WI38 (cell line): ENCODE measurements around the gene IGFBP2.

Experiments used
- H3K4me3 ChIP-seq: 2 replicates; pipeline ENCODE4 v1.5.1; 2011; ENCODE audit warnings: low read depth, mild to moderate bottlenecking, control low read depth, low read length
- TF ChIP-seq, protein P1 (sequence below): IDR thresholded peaks from 2 replicates; pipeline ENCODE4 v1.5.1; 2012; ENCODE audit warnings: low read depth, mild to moderate bottlenecking, control low read depth, low read length

Gene IGFBP2

DNA sequence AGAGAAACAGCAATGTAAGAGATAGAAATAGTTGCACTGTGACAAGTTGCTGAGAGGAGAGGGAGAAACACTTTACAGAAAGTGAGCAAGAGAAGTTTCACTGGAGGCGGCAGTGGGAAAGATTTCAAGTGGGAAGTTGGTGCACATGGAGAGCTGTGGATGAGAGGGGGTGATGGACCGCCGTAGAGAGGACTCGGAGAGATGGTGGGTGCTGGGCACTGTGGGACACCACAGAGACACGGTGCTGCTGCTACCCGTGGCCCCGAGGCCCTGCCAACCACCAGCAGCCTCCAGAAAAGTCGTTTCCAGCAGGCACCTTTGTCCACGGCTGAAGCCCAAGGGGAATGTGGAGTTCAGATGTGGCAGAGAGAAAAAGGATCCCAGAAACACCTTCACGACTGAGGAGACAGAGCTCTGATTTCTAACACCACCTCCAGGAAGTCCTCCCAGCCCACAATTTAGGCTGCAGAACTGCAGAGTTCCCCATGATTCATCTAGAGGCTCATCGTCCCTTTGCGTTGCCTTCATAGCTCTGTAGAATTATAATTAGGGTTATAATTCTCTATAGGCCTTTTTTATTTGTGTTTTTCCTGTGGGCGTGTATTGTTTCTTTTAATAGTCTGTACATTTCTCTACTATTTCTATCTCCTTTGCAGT lies 15.9 kb upstream of the IGFBP2 start:
- H3K4me3 ChIP-seq = no peak overlapping the region
- TF ChIP-seq, protein P1, sequence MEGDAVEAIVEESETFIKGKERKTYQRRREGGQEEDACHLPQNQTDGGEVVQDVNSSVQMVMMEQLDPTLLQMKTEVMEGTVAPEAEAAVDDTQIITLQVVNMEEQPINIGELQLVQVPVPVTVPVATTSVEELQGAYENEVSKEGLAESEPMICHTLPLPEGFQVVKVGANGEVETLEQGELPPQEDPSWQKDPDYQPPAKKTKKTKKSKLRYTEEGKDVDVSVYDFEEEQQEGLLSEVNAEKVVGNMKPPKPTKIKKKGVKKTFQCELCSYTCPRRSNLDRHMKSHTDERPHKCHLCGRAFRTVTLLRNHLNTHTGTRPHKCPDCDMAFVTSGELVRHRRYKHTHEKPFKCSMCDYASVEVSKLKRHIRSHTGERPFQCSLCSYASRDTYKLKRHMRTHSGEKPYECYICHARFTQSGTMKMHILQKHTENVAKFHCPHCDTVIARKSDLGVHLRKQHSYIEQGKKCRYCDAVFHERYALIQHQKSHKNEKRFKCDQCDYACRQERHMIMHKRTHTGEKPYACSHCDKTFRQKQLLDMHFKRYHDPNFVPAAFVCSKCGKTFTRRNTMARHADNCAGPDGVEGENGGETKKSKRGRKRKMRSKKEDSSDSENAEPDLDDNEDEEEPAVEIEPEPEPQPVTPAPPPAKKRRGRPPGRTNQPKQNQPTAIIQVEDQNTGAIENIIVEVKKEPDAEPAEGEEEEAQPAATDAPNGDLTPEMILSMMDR = no peak

DNA sequence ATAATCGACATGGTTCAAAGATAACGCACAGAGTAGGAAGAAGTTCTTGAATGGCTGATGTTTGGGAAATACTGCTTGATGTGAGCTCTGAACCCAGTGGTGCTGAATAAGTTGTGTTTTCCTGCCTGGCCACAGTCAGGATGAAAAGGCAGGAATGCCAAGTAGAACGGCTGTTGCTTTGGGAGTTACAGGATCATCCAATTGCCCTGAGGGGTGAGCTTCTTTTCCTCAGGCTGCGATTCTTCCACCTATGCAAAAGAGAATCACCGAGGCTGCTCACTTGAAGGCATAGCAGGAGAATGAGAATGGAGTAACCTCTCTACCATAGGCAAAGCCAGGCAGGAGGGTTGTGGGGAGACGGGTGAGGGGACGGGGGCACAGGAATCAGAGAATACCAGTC lies 14.4 kb upstream of the IGFBP2 start:
- no peak overlapping the region for H3K4me3 ChIP-seq

DNA sequence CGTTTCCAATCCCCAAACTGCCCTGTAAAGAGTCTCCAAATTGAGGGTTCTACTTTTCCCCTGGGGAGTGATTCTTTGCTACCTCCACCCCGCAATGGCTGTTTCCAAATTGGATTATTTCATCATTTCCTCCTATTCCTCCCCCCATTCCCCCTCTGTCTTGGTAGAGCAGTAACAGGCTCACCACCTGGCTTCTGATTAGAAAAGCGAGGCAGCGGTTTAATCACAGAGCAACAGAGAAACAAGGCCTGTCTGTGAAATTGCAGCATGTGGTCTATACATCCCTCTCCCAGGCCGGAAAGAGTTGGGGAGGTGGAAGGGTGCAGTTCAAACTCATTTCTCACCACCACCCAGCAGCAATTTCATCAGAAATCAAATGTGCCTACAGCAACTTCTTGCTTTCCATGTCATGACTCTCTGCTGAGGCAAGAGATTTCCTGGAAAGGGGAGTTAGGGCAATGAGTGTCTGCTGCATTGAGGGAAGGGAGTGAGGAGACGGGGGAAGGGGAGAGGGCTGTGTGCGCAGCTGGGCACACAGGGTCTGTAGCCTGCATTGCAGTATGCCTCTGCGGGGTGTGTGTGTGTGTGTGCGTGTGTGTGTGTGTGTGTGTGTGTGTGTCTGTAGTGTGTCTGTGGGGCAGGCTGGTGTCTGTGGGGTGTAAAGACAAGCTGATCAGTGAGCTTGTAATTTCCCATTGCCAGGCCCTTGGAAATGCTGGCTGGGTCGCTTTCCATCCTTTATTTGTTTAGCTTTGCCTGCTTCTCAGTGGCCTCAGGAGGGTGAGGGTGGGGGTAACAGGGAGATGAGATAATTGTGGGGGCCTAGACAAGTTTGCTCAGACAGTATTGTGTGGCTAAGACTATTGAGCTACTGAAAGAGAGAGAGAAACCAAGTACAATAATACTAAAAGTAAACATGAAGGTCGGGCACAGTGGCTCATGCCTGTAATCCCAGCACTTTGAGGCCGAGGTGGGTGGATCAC lies 13.5 kb upstream of the IGFBP2 start:
- TF ChIP-seq, protein P1 = no peak
- no peak overlapping the region for H3K4me3 ChIP-seq

More for the DNA sequence above, 14.4 kb upstream of the IGFBP2 start:
- TF ChIP-seq, protein P1 = no peak

DNA sequence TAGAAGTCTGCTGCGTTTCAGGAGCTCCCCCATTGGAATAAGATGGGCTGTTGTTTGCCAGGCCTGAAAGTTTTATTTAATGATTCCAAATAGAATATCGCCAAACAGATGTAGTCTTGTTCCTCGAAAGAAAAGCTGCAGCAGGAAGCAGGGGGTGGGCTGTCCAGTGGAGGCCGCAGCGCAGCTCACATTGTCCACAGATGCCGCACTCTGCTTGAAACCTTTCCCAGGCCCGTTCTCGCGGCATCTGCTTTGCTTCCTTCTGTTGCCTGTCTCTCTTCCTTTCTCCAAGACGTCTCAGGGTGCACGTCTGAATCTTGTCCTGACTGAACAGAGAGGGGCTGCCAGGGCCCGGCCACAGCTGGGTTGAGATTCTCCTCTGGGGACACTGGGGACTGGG lies 12.4 kb upstream of the IGFBP2 start:
- no peak overlapping the region for H3K4me3 ChIP-seq
- TF ChIP-seq, protein P1 = no peak

GRCh38 chr2:216621292-216621691 lies 11.9 kb upstream of the IGFBP2 start:
- no peak overlapping the region for H3K4me3 ChIP-seq
- TF ChIP-seq, protein P1 = no peak

- no peak overlapping the region for H3K4me3 ChIP-seq
- TF ChIP-seq, protein P1 = no peak
These were observed 10.7 kb upstream of the IGFBP2 start for GRCh38 chr2:216622526-216622925.

GRCh38 chr2:216624251-216624650 lies 9.0 kb upstream of the IGFBP2 start:
- no peak overlapping the region for H3K4me3 ChIP-seq
- TF ChIP-seq, protein P1 = no peak
